HG03039 (cell line): ENCODE data around the gene ZNF609.

Experiments used
- ATAC-seq: cut with Tn5 transposase; IDR thresholded peaks from one replicate; pipeline ENCODE4 v1.9.1; 2021; ENCODE audit warnings: mild to moderate bottlenecking, moderate library complexity; ENCODE audit not compliant: unreplicated experiment

ZNF609 gene

DNA sequence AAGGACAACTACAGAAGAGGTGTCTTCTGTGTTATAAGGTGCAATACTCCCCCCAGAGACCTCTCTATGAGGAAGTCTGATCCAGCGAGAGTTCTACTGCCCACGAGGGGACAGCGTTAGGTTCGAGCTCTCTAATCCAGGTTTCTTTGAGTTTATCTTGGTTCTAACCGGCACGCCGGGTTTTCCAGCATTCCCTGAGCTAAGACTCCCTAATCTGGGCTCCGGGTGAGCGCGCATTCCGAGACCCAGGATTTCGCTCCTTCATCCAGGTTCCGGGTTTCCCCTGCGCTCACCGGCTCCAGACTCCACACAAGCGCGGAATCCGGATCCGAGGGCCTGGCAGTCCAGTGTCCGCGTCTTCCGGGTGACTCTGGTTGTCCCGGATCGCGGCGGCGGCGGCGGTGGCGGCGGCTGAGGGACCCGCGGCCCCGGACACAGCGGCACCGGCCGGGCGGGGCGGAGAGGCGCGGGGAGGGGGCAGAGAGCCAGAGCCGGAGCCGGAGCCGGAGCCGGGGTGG lies at the start of gene ZNF609:
ZNF609 (plus strand) TSS at position 373 of the 518 bp plus-strand sequence. CDS start 38,842 bp downstream, outside the sequence.
- ATAC-seq: peak; percentile 36

GRCh38 chr15:64412216-64412615 lies 48.2 kb upstream of the ZNF609 start:
- no peak for ATAC-seq

DNA sequence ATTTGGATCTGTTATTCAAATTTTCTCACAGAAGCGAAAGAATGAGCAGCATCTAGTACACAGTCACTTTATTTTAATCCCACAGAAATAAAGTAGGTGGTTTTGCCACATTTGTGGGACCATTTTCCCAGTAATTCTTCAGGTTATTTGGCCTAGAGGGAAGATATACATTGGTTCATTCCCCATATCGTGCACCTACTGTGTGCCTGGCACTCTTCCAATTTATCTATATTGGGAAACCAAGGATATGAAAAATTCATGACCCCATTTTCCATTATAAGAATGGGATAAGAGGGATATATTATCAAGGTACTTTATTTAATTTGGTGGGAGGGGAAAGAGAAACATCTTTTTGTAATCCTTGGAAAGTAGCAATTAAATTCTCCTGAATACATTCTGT lies 37.7 kb upstream of the ZNF609 start:
- ATAC-seq: no peak

DNA sequence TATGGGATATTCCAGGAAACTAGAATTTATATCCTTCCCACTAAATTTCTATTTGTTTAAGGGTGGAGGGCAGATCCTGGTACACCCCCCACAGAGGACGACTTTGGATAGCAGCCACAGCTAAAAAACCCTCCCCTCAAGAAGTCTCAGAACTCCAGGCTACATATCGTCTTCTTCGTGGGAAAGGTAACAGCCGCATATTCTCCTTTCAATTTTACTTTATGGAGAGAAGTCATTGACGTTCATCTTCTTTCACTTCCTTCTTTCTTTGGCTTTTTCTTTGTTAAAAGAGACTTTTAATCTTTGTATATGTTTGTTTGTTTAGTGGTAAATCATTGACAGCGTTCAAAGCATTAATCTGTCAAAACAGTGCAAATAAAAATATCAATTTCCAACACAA lies 36.4 kb upstream of the ZNF609 start:
- no peak for ATAC-seq

DNA sequence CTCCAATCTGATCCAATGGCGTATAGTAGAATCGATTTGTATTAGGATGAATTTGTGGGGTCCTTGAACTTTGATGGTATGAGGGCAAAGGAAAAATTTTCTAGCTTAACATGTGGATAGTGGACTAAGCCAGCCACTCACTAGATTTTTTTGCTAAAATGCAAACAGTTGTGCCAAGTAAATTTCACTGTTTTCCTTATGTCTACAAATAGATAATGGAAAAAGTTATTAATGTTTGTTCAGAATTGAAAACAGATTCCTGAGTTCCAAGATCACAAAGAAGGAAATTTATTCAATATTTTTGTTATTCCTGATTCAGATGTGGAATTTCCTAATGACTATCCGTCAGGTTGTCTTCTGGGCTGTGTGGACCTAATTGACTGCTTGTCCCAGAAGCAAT lies 35.2 kb upstream of the ZNF609 start:
- ATAC-seq: no peak

DNA sequence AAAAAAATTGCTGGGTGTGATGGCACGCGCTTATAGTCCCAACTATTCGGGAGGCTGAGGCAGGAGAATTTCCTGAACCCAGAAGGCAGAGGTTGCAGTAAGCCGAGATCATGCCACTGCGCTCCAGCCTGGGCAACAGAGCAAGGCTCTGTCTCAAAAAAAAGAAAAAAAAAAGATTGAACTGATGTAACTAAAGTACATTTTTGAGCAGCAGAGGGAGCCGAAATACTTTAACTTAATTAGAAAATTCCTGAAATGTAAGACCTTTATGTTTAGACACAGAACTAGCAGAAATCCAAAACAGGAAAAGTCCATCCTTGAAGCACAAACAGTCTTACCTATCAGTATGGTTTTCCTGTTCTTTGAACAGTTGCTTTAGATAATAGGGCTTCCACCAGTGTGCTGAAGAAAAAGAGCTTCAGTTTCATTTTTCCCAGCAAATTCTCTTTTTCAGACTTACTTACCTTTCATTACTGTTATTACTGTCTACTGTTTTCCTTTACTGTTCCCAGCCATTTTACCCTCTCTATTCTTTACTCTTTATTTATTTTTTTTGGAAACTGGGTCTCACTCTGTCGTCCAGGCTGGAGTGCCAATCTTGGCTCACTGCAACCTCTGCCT lies 33.4 kb upstream of the ZNF609 start:
- no peak for ATAC-seq

DNA sequence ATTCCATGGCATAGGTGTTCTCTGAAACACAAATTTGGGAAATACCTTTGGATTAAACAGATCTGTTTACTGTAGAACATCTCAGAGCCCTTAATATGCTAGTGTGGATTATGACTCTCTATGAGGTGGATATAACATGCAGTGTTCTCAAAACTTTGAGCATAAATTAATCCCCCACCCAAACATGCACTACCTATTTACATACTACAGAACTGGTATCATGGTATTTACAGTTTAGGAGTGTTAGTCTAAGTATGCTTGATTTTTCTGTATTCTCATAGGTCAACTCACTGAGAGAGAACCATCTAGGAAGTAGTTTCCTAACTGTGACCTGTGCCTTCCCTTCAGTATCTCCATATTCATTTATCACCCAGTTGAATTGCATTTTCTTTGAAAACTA lies 30.9 kb upstream of the ZNF609 start:
- no peak for ATAC-seq

GRCh38 chr15:64430000-64430735 lies 30.2 kb upstream of the ZNF609 start:
- no peak for ATAC-seq

DNA sequence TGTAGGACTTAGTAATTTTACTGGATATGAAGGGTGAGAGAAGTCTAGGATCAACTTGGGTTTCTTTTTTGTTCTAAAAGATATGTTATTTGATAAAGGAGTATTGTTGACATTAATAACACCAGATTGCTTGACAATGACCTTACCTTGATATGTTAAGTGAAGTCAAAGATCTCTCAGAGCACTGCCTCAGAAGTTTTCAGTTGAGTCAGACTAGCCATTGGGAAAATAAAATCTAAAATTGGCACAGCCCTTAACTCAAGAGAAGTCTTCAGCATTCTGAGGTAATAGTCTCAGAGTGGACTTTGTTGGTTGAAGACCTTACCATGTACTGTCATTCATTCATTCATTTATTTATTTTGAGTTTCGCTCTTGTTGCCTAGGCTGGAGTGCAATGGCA lies 22.4 kb upstream of the ZNF609 start:
- ATAC-seq: no peak

- no peak for ATAC-seq
Observed at GRCh38 chr15:64438653-64439447, 21.5 kb upstream of the ZNF609 start.

GRCh38 chr15:64441852-64442251 lies 18.5 kb upstream of the ZNF609 start:
- ATAC-seq: no peak

DNA sequence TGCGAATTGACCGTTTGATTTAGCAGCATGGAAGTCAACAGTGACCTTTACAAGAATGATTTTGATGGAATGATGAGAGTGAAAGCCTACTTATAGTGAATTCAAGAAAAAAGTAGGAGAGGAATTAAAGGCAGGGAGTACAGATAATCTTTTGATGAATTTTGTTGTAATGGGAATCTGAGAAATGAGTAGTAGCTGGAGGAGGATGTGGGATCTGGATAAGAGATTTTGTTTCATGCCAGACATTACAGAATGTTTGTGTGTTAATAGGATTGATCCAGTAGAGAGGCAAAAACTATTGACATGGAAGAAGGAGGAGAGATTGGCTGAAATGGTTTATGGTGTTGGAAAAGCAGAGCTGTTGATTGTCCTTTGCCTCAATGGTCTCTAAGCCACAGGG lies 17.4 kb upstream of the ZNF609 start:
- no peak for ATAC-seq

- no peak for ATAC-seq
Observed at GRCh38 chr15:64443747-64444621, 16.4 kb upstream of the ZNF609 start.

GRCh38 chr15:64444836-64445235 lies 15.5 kb upstream of the ZNF609 start:
- ATAC-seq: no peak

DNA sequence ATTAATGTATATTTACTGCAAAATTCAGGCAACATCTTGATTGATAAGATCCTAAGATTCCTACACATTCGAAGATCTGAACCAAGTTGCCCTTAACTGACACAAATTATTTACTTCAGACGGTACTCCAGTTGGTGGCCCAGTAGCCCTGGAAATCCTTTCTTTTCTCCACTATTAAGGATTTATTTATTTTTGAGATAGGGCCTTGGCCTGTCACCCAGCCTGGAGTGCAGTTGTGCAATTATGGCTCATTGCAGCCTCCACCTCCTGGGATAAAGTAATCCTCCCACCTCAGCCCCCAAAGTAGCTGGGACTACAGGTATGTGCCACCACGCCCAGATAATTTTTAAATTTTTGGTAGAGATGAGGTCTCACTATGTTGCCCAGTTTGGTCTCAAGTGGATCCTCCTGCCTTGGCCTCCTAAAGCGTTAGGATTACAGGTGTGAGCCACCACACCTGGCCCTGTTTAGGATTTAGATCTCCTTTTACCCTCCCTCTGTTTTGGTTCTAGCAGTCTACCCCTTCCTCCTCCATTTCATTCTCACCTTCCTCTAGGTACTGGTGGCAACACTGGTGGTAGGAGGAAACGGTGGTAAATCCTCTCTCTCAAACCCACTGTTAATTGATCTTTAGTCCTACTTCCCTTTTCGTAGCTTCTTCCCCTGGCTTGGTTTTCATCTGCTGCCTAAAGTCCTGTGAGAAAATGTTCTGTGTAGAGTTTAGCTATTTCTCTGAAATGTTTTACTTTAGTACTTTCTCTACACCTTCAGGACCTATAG lies 12.7 kb upstream of the ZNF609 start:
- no peak for ATAC-seq

DNA sequence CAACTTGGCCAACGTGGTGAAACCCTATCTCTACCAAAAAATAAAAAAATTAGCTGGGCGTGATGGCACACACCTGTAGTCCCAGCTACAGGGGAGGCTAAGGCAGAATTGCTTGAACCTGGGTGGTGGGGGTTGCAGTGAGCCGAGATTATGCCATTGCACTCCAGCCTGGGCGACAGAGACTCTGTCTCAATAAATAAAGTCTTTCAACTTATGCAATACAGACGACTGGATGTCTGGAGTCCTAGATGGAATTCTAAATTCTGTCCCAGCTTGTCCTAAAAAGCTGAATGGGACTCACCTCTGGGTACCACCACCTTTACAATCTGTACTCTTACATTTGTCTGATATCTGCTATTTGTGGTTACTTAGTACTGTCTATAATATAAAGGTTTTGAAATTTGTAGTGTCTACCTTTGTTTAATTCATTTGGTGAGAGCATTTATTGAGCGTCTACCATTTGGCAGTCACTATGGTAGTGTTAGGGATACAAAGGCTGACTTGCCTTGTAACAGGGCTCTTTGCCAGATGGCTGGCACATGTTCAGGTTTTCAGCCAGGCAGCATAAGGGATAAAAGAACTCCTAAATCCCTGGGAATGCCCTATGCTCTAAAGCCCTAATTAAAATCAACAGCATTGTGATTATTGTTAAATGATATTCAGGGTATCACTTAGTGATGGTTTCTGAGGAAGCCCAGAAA lies 7.2 kb upstream of the ZNF609 start:
- ATAC-seq: no peak

- ATAC-seq: no peak
Observed at GRCh38 chr15:64453689-64454037, 6.7 kb upstream of the ZNF609 start.

GRCh38 chr15:64454282-64454681 lies 6.1 kb upstream of the ZNF609 start:
- ATAC-seq: no peak

- no peak for ATAC-seq
Observed at GRCh38 chr15:64455961-64456371, 4.4 kb upstream of the ZNF609 start.
